HEK293T (cell line): ENCODE data around the gene SERPINE1.
"Not testable (repeated sequence)": the region's sequence is repeated elsewhere in the genome, so short reads cannot be mapped to it uniquely, and the experiment has no call there.

Source experiments
- CTCF ChIA-PET: fragments of 350-600 bp; formaldehyde crosslinking; extraction: SDS; loops from one replicate; lab custom pipeline; 2021; ENCODE audit warnings: antibody characterized with exemption, inconsistent platforms; lab: Yijun Ruan, JAX
- POLR2A ChIA-PET: fragments of 350-600 bp; formaldehyde crosslinking; extraction: SDS; loops from one replicate; lab custom pipeline; 2020; ENCODE audit warnings: antibody characterized with exemption, inconsistent platforms; lab: Yijun Ruan, JAX
- DNase-seq: peaks from one replicate; pipeline ENCODE4 v3.0.0; 2012; ENCODE audit warnings: mixed read lengths; ENCODE audit errors: extremely low spot score
- ARNT ChIP-seq: fragments of 450-650 bp; IDR thresholded peaks from 2 replicates; pipeline ENCODE4 v1.6.1; 2017; ENCODE audit warnings: mild to moderate bottlenecking
- BHLHE40 ChIP-seq: fragments of 450-650 bp; IDR thresholded peaks from 2 replicates; pipeline ENCODE4 v1.6.1; 2016; ENCODE audit warnings: mild to moderate bottlenecking, moderate library complexity, borderline replicate concordance
- CTBP1 ChIP-seq: fragments of 450-650 bp; IDR thresholded peaks from 2 replicates; pipeline ENCODE4 v1.6.1; 2016; ENCODE audit warnings: borderline replicate concordance
- ELF4 ChIP-seq: fragments of 450-650 bp; IDR thresholded peaks from 2 replicates; pipeline ENCODE4 v1.6.1; 2017; ENCODE audit warnings: antibody characterized with exemption
- FOXA1 ChIP-seq: fragments of 450-650 bp; IDR thresholded peaks from 2 replicates; pipeline ENCODE4 v1.6.1; 2016; ENCODE audit warnings: mild to moderate bottlenecking
- FOXK2 ChIP-seq: fragments of 450-650 bp; IDR thresholded peaks from 2 replicates; pipeline ENCODE4 v1.6.1; 2016; ENCODE audit warnings: mild to moderate bottlenecking
- FOXM1 ChIP-seq: fragments of 450-650 bp; IDR thresholded peaks from 2 replicates; pipeline ENCODE4 v1.6.1; 2017; ENCODE audit warnings: mild to moderate bottlenecking, borderline replicate concordance
- HDGF ChIP-seq: fragments of 450-650 bp; IDR thresholded peaks from 2 replicates; pipeline ENCODE4 v1.6.1; 2017; ENCODE audit warnings: antibody characterized with exemption, borderline replicate concordance
- L3MBTL2 ChIP-seq: fragments of 450-650 bp; conservative IDR thresholded peaks from 2 replicates; pipeline ENCODE4 v1.6.1; 2016; ENCODE audit warnings: mild to moderate bottlenecking
- LEF1 ChIP-seq: fragments of 450-650 bp; IDR thresholded peaks from 2 replicates; pipeline ENCODE4 v1.6.1; 2017; ENCODE audit warnings: mild to moderate bottlenecking, borderline replicate concordance
- NFRKB ChIP-seq: fragments of 450-650 bp; IDR thresholded peaks from 2 replicates; pipeline ENCODE4 v1.6.1; 2016; ENCODE audit warnings: mild to moderate bottlenecking, moderate library complexity
- SP1 ChIP-seq: fragments of 450-650 bp; IDR thresholded peaks from 2 replicates; pipeline ENCODE4 v1.6.1; 2017
- SUZ12 ChIP-seq: fragments of 450-650 bp; IDR thresholded peaks from 2 replicates; pipeline ENCODE4 v1.6.1; 2016; ENCODE audit warnings: mild to moderate bottlenecking
- TARDBP ChIP-seq: fragments of 450-650 bp; IDR thresholded peaks from 2 replicates; pipeline ENCODE4 v1.6.1; 2016
- ZNF384 ChIP-seq: fragments of 450-650 bp; IDR thresholded peaks from 2 replicates; pipeline ENCODE4 v1.6.1; 2016
- TF ChIP-seq, protein P1 (sequence below): fragments of 450-650 bp; IDR thresholded peaks from 2 replicates; pipeline ENCODE4 v1.6.1; 2016

SERPINE1 gene

DNA sequence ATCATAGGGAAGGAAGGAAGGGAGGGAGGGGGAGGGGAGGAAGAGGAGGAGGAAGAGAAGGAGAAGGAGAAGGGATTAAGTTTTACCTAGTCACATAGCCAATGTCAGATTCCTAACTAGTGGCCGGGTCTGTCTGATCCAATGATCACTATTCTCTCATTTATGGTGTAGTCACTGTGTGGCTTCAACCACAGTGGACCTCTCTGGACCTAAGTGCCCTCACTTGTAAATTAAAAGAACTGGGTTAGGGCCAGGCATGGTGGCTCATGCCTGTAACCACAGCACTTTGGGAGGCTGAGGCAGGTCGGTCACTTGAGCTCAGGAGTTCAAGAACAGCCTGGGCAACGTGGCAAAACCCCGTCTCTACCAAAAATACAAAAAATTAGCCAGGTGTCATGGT lies 6.6 kb upstream of the SERPINE1 start:
- ChIA-PET POLR2A (no interaction called here), CTCF (no interaction called here)
- TF ChIP-seq ZNF384 (no peak), SP1 (no peak), L3MBTL2 (no peak), LEF1 (no peak), HDGF (no peak), ARNT (no peak), FOXA1 (no peak), SUZ12 (no peak), FOXK2 (no peak), TARDBP (no peak), FOXM1 (no peak), BHLHE40 (no peak)
- DNase-seq = no peak

DNA sequence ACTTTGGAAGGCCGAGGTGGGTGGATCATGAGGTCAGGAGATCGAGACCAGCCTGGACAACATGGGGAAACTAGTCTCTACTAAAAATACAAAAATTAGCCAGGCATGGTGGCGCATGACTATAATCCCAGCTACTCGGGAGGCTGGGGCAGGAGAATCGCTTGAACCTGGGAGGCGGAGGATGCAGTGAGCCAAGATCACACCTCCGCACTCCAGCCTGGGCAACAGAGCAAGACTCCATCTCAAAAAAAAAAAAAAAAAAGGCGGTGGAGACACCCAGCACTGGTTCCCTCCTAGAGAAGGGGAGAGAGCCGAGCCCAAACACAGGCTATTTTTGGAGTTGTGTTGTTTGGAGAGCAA lies 5.3 kb upstream of the SERPINE1 start:
- CTCF ChIA-PET, DNase-seq, POLR2A ChIA-PET: not testable (repeated sequence)

DNA sequence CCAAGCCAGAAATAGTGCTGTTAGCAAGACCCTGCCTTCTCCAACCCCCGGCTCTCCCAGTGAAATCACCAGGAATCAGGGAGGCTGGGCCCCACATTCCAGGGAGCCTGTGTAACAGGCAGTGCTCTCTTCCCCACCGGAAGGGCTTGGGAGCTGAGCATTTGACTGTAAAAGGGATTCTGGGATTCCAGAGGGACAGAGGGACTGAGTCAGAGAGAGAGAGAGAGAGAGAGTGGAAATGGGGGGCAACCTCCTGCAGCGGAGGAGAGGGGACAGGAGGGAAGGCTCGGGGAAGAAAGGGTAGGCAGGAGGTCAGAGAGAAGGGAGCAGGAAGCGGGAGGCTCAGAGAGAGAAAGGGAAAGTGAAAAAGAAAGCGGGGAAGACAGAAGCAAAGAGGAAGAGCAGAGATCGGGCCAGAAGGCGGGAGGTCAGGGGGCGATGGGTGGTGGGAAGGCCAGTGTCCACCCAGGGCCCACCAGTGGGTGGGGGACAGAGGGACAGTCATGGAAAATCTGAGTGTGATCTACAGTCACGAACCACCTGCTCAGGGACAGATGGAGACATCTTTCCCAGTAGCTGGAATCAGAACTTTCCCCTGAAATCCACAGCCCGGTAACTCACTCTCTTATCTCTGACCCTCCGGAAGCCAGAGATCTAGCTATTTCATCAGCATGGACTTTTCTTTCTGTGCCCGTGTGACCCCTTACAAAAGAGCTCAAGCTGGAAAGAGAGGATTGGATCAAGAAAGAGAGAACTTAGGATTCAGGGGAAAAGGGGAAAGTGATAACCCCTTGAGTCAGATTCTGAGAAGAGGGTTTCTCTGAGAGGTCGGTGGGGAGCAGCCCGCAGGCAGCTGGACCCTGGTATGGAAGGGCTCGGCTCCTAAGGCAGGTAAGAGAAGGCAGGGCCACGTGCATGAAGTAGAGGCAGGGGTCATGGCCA lies 4.6 kb upstream of the SERPINE1 start:
- no peak for TF ChIP-seq TARDBP
- TF ChIP-seq SUZ12 = no peak
- no peak for TF ChIP-seq NFRKB
- TF ChIP-seq, protein P1, sequence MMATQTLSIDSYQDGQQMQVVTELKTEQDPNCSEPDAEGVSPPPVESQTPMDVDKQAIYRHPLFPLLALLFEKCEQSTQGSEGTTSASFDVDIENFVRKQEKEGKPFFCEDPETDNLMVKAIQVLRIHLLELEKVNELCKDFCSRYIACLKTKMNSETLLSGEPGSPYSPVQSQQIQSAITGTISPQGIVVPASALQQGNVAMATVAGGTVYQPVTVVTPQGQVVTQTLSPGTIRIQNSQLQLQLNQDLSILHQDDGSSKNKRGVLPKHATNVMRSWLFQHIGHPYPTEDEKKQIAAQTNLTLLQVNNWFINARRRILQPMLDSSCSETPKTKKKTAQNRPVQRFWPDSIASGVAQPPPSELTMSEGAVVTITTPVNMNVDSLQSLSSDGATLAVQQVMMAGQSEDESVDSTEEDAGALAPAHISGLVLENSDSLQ = no peak
- no peak for TF ChIP-seq HDGF
- no peak for TF ChIP-seq L3MBTL2
- TF ChIP-seq FOXK2 = no peak
- TF ChIP-seq BHLHE40 = no peak
- no peak for TF ChIP-seq ZNF384
- no peak for TF ChIP-seq FOXM1
- TF ChIP-seq LEF1 = no peak
- CTCF ChIA-PET = interaction anchor here (1.1 kb wide), 1 partner anchor 22 kb away, joined by 3 read pairs; no protein-coding TSS in a partner anchor
- no peak for DNase-seq
- POLR2A ChIA-PET = interaction anchor here (1.3 to 1.4 kb wide), 2 partner anchors 16 to 233 kb away, joined by 3 to 4 read pairs; partner anchors contain the start of gene UFSP1

DNA sequence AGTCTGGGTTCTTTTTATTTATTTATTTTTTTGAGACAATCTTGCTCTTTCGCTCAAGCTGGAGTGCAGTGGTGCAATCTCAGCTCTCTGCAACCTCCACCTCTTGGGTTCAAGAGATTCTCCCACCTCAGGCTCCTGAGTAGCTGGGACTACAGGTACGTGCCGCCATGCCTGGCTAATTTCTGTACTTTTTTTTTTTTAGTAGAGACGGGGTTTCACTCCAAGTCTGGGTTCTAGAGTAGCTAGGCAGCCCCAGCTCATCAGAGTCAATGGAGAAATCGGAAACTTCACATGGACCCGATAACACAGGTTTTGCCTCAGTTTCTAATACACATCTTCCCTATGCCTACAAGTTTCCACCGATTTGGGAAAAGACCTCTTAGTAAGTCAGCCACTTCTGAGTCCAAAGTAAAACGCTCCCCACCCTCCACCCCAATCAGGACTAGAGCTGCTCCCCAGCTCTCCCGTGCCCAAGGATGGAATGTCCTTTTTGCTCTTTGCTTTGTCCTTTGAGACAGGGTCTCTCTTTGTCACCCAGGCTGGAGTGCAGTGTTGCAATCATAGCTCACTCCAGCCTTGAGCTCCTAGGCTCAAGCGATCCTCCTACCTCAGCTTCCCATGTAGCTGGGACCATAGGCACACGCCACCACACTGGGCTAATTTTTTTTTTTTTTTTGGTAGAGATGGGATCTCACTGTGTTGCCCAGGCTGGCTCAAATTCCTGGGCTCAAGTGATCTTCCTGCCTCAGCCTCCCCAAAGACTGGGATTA lies 3.8 kb upstream of the SERPINE1 start:
- DNase-seq = no peak

DNA sequence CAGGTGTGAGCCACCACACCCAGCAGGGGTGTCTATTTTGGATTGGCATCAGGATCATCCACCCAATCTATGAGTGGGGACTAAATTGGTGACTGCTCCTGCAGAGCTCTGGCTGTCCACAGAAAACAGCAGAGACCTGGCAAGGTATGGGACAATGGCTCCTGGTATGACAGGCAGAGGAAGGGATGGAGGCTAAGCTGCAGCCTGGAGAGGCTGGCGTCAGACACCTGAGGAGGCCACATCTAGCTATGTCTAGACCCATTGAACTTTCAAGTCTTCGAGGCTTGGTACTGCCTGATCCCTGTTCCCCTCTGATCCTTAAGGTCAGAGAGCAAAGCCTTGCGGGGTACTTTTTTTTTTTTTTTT lies 3.2 kb upstream of the SERPINE1 start:
- ChIA-PET CTCF (no interaction called here), POLR2A (interaction anchor here (1.4 kb wide), 1 partner anchor 14 kb away, joined by 3 read pairs; no protein-coding TSS in a partner anchor)
- DNase-seq = no peak
- TF ChIP-seq ELF4 = no peak
- no peak for TF ChIP-seq FOXM1
- TF ChIP-seq, protein P1 = no peak
- TF ChIP-seq LEF1 = no peak
- no peak for TF ChIP-seq ARNT
- no peak for TF ChIP-seq SP1
- TF ChIP-seq HDGF = no peak
- TF ChIP-seq ZNF384 = no peak
- TF ChIP-seq L3MBTL2 = no peak
- no peak for TF ChIP-seq CTBP1
- no peak for TF ChIP-seq BHLHE40
- TF ChIP-seq FOXA1 = no peak
- TF ChIP-seq TARDBP = no peak
- no peak for TF ChIP-seq NFRKB
- no peak for TF ChIP-seq SUZ12
- TF ChIP-seq FOXK2 = no peak

More for the DNA sequence above, 3.8 kb upstream of the SERPINE1 start:
- ChIA-PET POLR2A (interaction anchor here (1.3 to 1.4 kb wide), 2 partner anchors 15 to 234 kb away, joined by 3 to 4 read pairs; partner anchors contain the start of gene UFSP1), CTCF (interaction anchor here (1.1 kb wide), 1 partner anchor 21 kb away, joined by 3 read pairs; no protein-coding TSS in a partner anchor)
- TF ChIP-seq, protein P1 = no peak
- TF ChIP-seq NFRKB (no peak), FOXA1 (no peak), HDGF (no peak), TARDBP (no peak), LEF1 (no peak), BHLHE40 (no peak), ZNF384 (no peak), SP1 (no peak)
